ENCODE results near the gene MCOLN1.
"Not testable (repeated sequence)": the region's sequence is repeated elsewhere in the genome, so short reads cannot be mapped to it uniquely, and the experiment has no call there.

The MCOLN1 gene

GRCh38 chr19:7575434-7576040 is 53.1 kb downstream of the MCOLN1 start:
- no peak for DNase-seq (ENCODE audit: low read depth in 2 of 2)

GRCh38 chr19:7577422-7577821 is 55.0 kb downstream of the MCOLN1 start:
- DNase-seq (ENCODE audit: low read depth in 2 of 2): not testable (repeated sequence)

- no peak for DNase-seq (ENCODE audit: low read depth in 2 of 2)
Measured at GRCh38 chr19:7578127-7578526, 55.7 kb downstream of the MCOLN1 start.

- DNase-seq (ENCODE audit: low read depth in 2 of 2): no peak
Measured at GRCh38 chr19:7579182-7579581, 56.8 kb downstream of the MCOLN1 start.

GRCh38 chr19:7582446-7582845 is 60.0 kb downstream of the MCOLN1 start:
- no peak for DNase-seq (ENCODE audit: low read depth in 2 of 2)
